K562 (cell line): ENCODE data around the gene BTD.

Experiments
- BRCA1 ChIP-seq, 2 experiments: fragments of 450-650 bp in 1 of 2; sonication (generic) in 1 of 2; formaldehyde crosslinking in 1 of 2; IDR thresholded peaks; 2 replicates each; pipeline versions ENCODE4 v1.5.0 to v1.6.1; 2017 to 2020; ENCODE audit warnings: mild to moderate bottlenecking in 1 of 2, missing genetic modification reagents in 1 of 2
- FOXP1 ChIP-seq: sonication (generic); formaldehyde crosslinking; IDR thresholded peaks from 2 replicates; pipeline ENCODE4 v1.8.0; 2022; ENCODE audit warnings: mild to moderate bottlenecking, missing genetic modification reagents
- MAFF ChIP-seq: IDR thresholded peaks from 2 replicates; pipeline ENCODE4 v1.6.1; 2012; ENCODE audit warnings: low read length, improper control_type of control experiment
- NUFIP1 ChIP-seq: fragments of 450-650 bp; IDR thresholded peaks from 2 replicates; pipeline ENCODE4 v1.6.1; 2018; ENCODE audit not compliant: partially characterized antibody
- RAD21 ChIP-seq, 2 experiments: fragments of 250-450 bp in 1 of 2; fragments of 450-650 bp in 1 of 2; sonication (Bioruptor Pico) in 1 of 2; formaldehyde crosslinking in 1 of 2; IDR thresholded peaks in 1 of 2; conservative IDR thresholded peaks in 1 of 2; 2 replicates each; pipeline versions ENCODE4 v1.4.0 to v1.8.0; 2020 to 2022; ENCODE audit warnings: mild to moderate bottlenecking in 2 of 2, moderate library complexity in 1 of 2
- RFX5 ChIP-seq: IDR thresholded peaks from 2 replicates; pipeline ENCODE4 v1.6.1; 2011; ENCODE audit warnings: low read depth, mild to moderate bottlenecking, improper control_type of control experiment, low read length
- SMARCA5 ChIP-seq: fragments of 450-650 bp; IDR thresholded peaks from 2 replicates; pipeline ENCODE4 v1.6.1; 2016
- ZNF740 ChIP-seq, 3 experiments: fragments of 200-800 bp in 1 of 3; sonication (Bioruptor generic) in 1 of 3; sonication (generic) in 1 of 3; formaldehyde crosslinking in 1 of 3; IDR thresholded peaks; 2 replicates each; pipeline versions ENCODE4 v1.6.1 to v1.8.0; 2016 to 2022; ENCODE audit warnings: mild to moderate bottlenecking in 2 of 3, missing compliant biosample characterization in 2 of 3, missing genetic modification characterization in 2 of 3, missing genetic modification reagents in 1 of 3
- ZNF785 ChIP-seq: fragments of 250-450 bp; sonication (Bioruptor Pico); IDR thresholded peaks from 2 replicates; pipeline ENCODE4 v1.4.0; 2020; ENCODE audit warnings: mild to moderate bottlenecking
- ZZZ3 ChIP-seq: fragments of 450-650 bp; IDR thresholded peaks from 2 replicates; pipeline ENCODE4 v1.6.1; 2016; ENCODE audit warnings: antibody characterized with exemption, mild to moderate bottlenecking, moderate library complexity
- TF ChIP-seq, protein P1 (sequence below): fragments of 150-350 bp; IDR thresholded peaks from 2 replicates; pipeline ENCODE4 v1.6.1; 2014; ENCODE audit warnings: low read depth, mild to moderate bottlenecking, low read length, borderline replicate concordance

GRCh38 chr3:15578289-15578867 lies 23.2 kb upstream of the BTD start:
- TF ChIP-seq MAFF = no peak
- TF ChIP-seq, protein P1, sequence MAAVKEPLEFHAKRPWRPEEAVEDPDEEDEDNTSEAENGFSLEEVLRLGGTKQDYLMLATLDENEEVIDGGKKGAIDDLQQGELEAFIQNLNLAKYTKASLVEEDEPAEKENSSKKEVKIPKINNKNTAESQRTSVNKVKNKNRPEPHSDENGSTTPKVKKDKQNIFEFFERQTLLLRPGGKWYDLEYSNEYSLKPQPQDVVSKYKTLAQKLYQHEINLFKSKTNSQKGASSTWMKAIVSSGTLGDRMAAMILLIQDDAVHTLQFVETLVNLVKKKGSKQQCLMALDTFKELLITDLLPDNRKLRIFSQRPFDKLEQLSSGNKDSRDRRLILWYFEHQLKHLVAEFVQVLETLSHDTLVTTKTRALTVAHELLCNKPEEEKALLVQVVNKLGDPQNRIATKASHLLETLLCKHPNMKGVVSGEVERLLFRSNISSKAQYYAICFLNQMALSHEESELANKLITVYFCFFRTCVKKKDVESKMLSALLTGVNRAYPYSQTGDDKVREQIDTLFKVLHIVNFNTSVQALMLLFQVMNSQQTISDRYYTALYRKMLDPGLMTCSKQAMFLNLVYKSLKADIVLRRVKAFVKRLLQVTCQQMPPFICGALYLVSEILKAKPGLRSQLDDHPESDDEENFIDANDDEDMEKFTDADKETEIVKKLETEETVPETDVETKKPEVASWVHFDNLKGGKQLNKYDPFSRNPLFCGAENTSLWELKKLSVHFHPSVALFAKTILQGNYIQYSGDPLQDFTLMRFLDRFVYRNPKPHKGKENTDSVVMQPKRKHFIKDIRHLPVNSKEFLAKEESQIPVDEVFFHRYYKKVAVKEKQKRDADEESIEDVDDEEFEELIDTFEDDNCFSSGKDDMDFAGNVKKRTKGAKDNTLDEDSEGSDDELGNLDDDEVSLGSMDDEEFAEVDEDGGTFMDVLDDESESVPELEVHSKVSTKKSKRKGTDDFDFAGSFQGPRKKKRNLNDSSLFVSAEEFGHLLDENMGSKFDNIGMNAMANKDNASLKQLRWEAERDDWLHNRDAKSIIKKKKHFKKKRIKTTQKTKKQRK = no peak
- TF ChIP-seq RAD21 (CRISPR knock-in tag; conservative IDR thresholded peaks at IDR 0.05 in 1 of 2, IDR thresholded peaks at IDR 0.05 in 1 of 2) = no peak
- TF ChIP-seq ZZZ3 = no peak
- no peak for TF ChIP-seq FOXP1 (CRISPR knock-in tag)
- no peak for TF ChIP-seq NUFIP1
- no peak for TF ChIP-seq SMARCA5
- TF ChIP-seq BRCA1 (IDR thresholded peaks at IDR 0.05) = no peak
- TF ChIP-seq BRCA1 (CRISPR knock-in tag; IDR thresholded peaks at IDR 0.05) = no peak
- no peak for TF ChIP-seq RFX5
- no peak for TF ChIP-seq ZNF785 (CRISPR knock-in tag)
- TF ChIP-seq ZNF740 (CRISPR knock-in tag; IDR thresholded peaks at IDR 0.05) = no peak
- TF ChIP-seq ZNF740 (tag; IDR thresholded peaks at IDR 0.05) = no peak
